OCI-LY7 (cell line): ENCODE data around the gene MKNK1. TPM values are rescaled to one million over a fixed set of nuclear protein-coding genes. Genes with fewer than 3 reads are reported as not detected.

Experiments
- BruUV-seq: library from RNA; stranded (reverse); fragments of 400-500 nt; replicated peaks from 2 replicates; lab custom pipeline; 2021; lab: Mats Ljungman, UMichigan
- CTCF ChIA-PET: fragments of 300-600 bp; sonication (Branson Sonifier 250); formaldehyde crosslinking; loops from one replicate; lab custom pipeline; 2022; ENCODE audit warnings: antibody characterized with exemption; ENCODE audit not compliant: unreplicated experiment; lab: Charles Lee
- POLR2A ChIA-PET: fragments of 300-600 bp; sonication (Branson Sonifier 250); formaldehyde crosslinking; loops from one replicate; lab custom pipeline; 2022; ENCODE audit warnings: antibody characterized with exemption; lab: Charles Lee
- DNase-seq: peaks from one replicate; pipeline ENCODE4 v3.0.0-alpha.2; 2015; ENCODE audit warnings: low spot score
- H2AFZ ChIP-seq: fragments of 200-600 bp; sonication (generic), shearing (Covaris generic); 2 replicates; pipeline ENCODE4 v1.6.1; 2014; ENCODE audit warnings: mild to moderate bottlenecking, antibody characterized with exemption, low read length, moderate library complexity
- H3K27ac ChIP-seq: fragments of 200-600 bp; sonication (generic); 2 replicates; pipeline ENCODE4 v1.5.1; 2014; ENCODE audit warnings: mixed run types, low read depth, mild to moderate bottlenecking, moderate library complexity, low read length, inconsistent platforms; ENCODE audit not compliant: poor library complexity, severe bottlenecking
- H3K36me3 ChIP-seq: fragments of 200-600 bp; sonication (generic); 2 replicates; pipeline ENCODE4 v1.6.1; 2014; ENCODE audit warnings: mild to moderate bottlenecking, antibody characterized with exemption, low read length, moderate library complexity, mixed read lengths; ENCODE audit not compliant: insufficient read depth
- H3K4me1 ChIP-seq: fragments of 200-600 bp; sonication (generic); 2 replicates; pipeline ENCODE4 v1.5.1; 2014; ENCODE audit warnings: mild to moderate bottlenecking, low read length; ENCODE audit not compliant: insufficient read depth, poor library complexity, severe bottlenecking
- H3K4me2 ChIP-seq: fragments of 200-600 bp; sonication (generic); 2 replicates; pipeline ENCODE4 v1.6.1; 2014; ENCODE audit warnings: mild to moderate bottlenecking, low read length
- H3K4me3 ChIP-seq: fragments of 200-600 bp; sonication (generic); 2 replicates; pipeline ENCODE4 v1.5.1; 2014; ENCODE audit warnings: mild to moderate bottlenecking, low read depth, low read length; ENCODE audit not compliant: poor library complexity, severe bottlenecking
- H3K79me2 ChIP-seq: fragments of 200-600 bp; sonication (generic); 2 replicates; pipeline ENCODE4 v1.6.1; 2016; ENCODE audit warnings: low read depth, mild to moderate bottlenecking, low read length, moderate library complexity, mixed read lengths; ENCODE audit not compliant: insufficient read depth
- H3K9me2 ChIP-seq: fragments of 200-600 bp; sonication (generic); 2 replicates; pipeline ENCODE4 v1.6.1; 2016; ENCODE audit warnings: mild to moderate bottlenecking, low read length, mixed read lengths; ENCODE audit not compliant: insufficient read depth
- H3K9me3 ChIP-seq: fragments of 200-600 bp; sonication (generic); 2 replicates; pipeline ENCODE4 v1.6.1; 2014; ENCODE audit warnings: mild to moderate bottlenecking, mixed run types, low read length, mixed read lengths
- H4K20me1 ChIP-seq: fragments of 200-600 bp; sonication (generic); 2 replicates; pipeline ENCODE4 v1.6.1; 2014; ENCODE audit warnings: mild to moderate bottlenecking, antibody characterized with exemption, low read length, moderate library complexity, mixed read lengths; ENCODE audit not compliant: insufficient read depth
- CTCF ChIP-seq: fragments of 200-600 bp; sonication (generic); conservative IDR thresholded peaks from 2 replicates; pipeline ENCODE4 v1.5.1; 2014; ENCODE audit warnings: mild to moderate bottlenecking, antibody characterized with exemption, low read length, moderate library complexity, mixed read lengths
- EZH2phosphoT487 ChIP-seq: fragments of 200-600 bp; sonication (generic); IDR thresholded peaks from 2 replicates; pipeline ENCODE4 v1.6.1; 2018; ENCODE audit warnings: low read depth, borderline replicate concordance, mild to moderate bottlenecking, mixed run types, antibody characterized with exemption, low read length, moderate library complexity, mixed read lengths
- intact Hi-C: fragments of 100-400 bp; cut with micrococcal nuclease; formaldehyde crosslinking; loops from one replicate; pipeline ENCODE4 v1.10.0; 2022; ENCODE audit not compliant: unreplicated experiment
- total RNA-seq, 2 experiments: library from RNA; depleted of rRNA in 1 of 2; stranded (reverse); fragments of >200 nt in 1 of 2; shearing (Covaris generic) in 1 of 2; gene quantifications; 2 replicates each; pipeline ENCODE4 v1.2.3, GENCODE V29; 2014 to 2022

Gene MKNK1
- total RNA-seq, 2 experiments from 2014 or later = 11.5 to 24.0 TPM

GRCh38 chr1:46558966-46559365 is 45.1 kb downstream of the MKNK1 start:
- no peak overlapping the region for H3K4me2 ChIP-seq
- BruUV-seq = no TSS peak
- intact Hi-C loops = loop anchor here (10.0 kb wide), 1 partner anchor 166 kb away; no protein-coding TSS in a partner anchor
- no peaks in the 10 kb centered on the region for H3K79me2 ChIP-seq
- H3K36me3 ChIP-seq = no peaks in the 10 kb centered on the region
- no peak for DNase-seq
- ChIA-PET CTCF (no interaction called here), POLR2A (interaction anchor here (0.7 to 1.0 kb wide), 2 partner anchors 20 to 59 kb away, joined by 3 read pairs; no protein-coding TSS in a partner anchor)
- H4K20me1 ChIP-seq = no peaks in the 10 kb centered on the region
- H3K9me2 ChIP-seq = no peaks in the 10 kb centered on the region
- no peak overlapping the region for H3K4me3 ChIP-seq
- H3K27ac ChIP-seq = no peak overlapping the region
- no peaks in the 10 kb centered on the region for H3K4me1 ChIP-seq
- TF ChIP-seq EZH2phosphoT487 (no peak), CTCF (no peak)
- no peak overlapping the region for H2AFZ ChIP-seq
- no peaks in the 10 kb centered on the region for H3K9me3 ChIP-seq

GRCh38 chr1:46558141-46558963 is 45.7 kb downstream of the MKNK1 start:
- BruUV-seq = no TSS peak
- Histone ChIP-seq H3K36me3 (no peaks in the 10 kb centered on the region), H4K20me1 (no peaks in the 10 kb centered on the region), H3K79me2 (no peaks in the 10 kb centered on the region), H3K4me2 (no peak overlapping the region), H3K9me3 (no peaks in the 10 kb centered on the region), H3K4me1 (no peaks in the 10 kb centered on the region), H2AFZ (no peak overlapping the region), H3K9me2 (no peaks in the 10 kb centered on the region), H3K4me3 (no peak overlapping the region), H3K27ac (no peak overlapping the region)
- POLR2A ChIA-PET = interaction anchor here (0.7 to 1.0 kb wide), 2 partner anchors 21 to 60 kb away, joined by 3 read pairs; no protein-coding TSS in a partner anchor
- CTCF ChIA-PET = no interaction called here
- DNase-seq = no peak
- intact Hi-C loops = loop anchor here (10.0 kb wide), 1 partner anchor 166 kb away; no protein-coding TSS in a partner anchor
- TF ChIP-seq CTCF = no peak
- TF ChIP-seq EZH2phosphoT487 = no peak

- CTCF ChIA-PET = no interaction called here
- no peak for DNase-seq
- H3K9me2 ChIP-seq = no peaks in the 10 kb centered on the region
Observed at GRCh38 chr1:46557403-46557802, 46.7 kb downstream of the MKNK1 start.

More at GRCh38 chr1:46557403-46557802, 46.7 kb downstream of the MKNK1 start:
- TF ChIP-seq CTCF (no peak), EZH2phosphoT487 (no peak)
- POLR2A ChIA-PET = no interaction called here
- Histone ChIP-seq H3K4me3 (no peak overlapping the region), H3K4me2 (no peak overlapping the region), H3K36me3 (no peaks in the 10 kb centered on the region), H3K9me3 (no peaks in the 10 kb centered on the region), H3K79me2 (no peaks in the 10 kb centered on the region), H3K4me1 (no peaks in the 10 kb centered on the region), H3K27ac (no peak overlapping the region), H4K20me1 (no peaks in the 10 kb centered on the region), H2AFZ (no peak overlapping the region)
- intact Hi-C loops = loop anchor here (10.0 kb wide), 1 partner anchor 167 kb away; no protein-coding TSS in a partner anchor
- TSS peak; percentile 69 for BruUV-seq
